Frontal cortex (tissue), 4 donors: Measurements from ENCODE around the gene MCEE. TPM values are rescaled to one million over a fixed set of nuclear protein-coding genes. Genes with fewer than 3 reads are reported as not detected.

Source experiments
- DNase-seq, 2 donors: peaks; one replicate each; pipeline ENCODE4 v3.0.0; 2012; ENCODE audit warnings: low spot score in 2 of 2
- FAIRE-seq: peaks from 2 replicates; lab custom pipeline; 2012; peaks lifted over from hg19 to GRCh38; lab: Jason Lieb, UNC
- small RNA-seq: library from RNA; depleted of rRNA; stranded (forward); fragments of <200 nt; gene quantifications from one replicate; pipeline ENCODE3, GENCODE V24; 2014
- total RNA-seq: library from RNA; depleted of rRNA; stranded (reverse); fragments of >200 nt; gene quantifications from one replicate; pipeline ENCODE4 v1.2.3, GENCODE V29; 2014
- donor health status: control.
- donor health status: control.
- donor health status: control.

The MCEE gene
- total RNA-seq, 1 donor from 2014 or later: 8.6 TPM

GRCh38 chr2:71060871-71061270, 69.2 kb downstream of the MCEE start:
- DNase-seq: no peak

GRCh38 chr2:71060211-71060610, 69.8 kb downstream of the MCEE start:
- no peak for DNase-seq
- no peak for FAIRE-seq

More at GRCh38 chr2:71060871-71061270, 69.2 kb downstream of the MCEE start:
- FAIRE-seq: no peak

Small RNA genes lying within 50 kb of the gene (small RNA-seq; reads per million reads assigned to genes)
- not detected for gene AC007881.1

Other genes with a start within 250 kb of the MCEE start
- gene VAX2, start 229.7 kb downstream of the MCEE start, total RNA-seq: not detected
- not detected for gene ATP6V1B1, start 194.3 kb downstream of the MCEE start, total RNA-seq
- gene ANKRD53, start 151.6 kb downstream of the MCEE start, total RNA-seq: 1.2 TPM
- 13.5 TPM for gene TEX261, start 135.4 kb downstream of the MCEE start, total RNA-seq
- 49.7 TPM for gene NAGK, start 61.6 kb downstream of the MCEE start, total RNA-seq
- gene MPHOSPH10, start 405 bp upstream of the MCEE start, total RNA-seq: 33.8 TPM
- 20.4 TPM for gene PAIP2B, start 96.9 kb upstream of the MCEE start, total RNA-seq
- 358 TPM for gene ZNF638, start 201.6 kb upstream of the MCEE start, total RNA-seq